Right lobe of liver (tissue), 6 donors: ENCODE data around the gene COX19. TPM values are rescaled to one million over a fixed set of nuclear protein-coding genes. Genes with fewer than 3 reads are reported as not detected.
A peak's percentile ranks its signal among the peaks of the same experiment; 100 is the strongest.

ENCODE experiments used
- ATAC-seq, 4 donors: fragments of 200-7000 bp; cut with Tn5 transposase; one replicate each; pipeline ENCODE4 v1.9.1; 2020; ENCODE audit warnings: mild to moderate bottlenecking in 4 of 4, moderate library complexity in 4 of 4
- DNase-seq, 3 donors: peaks; one replicate each; pipeline ENCODE4 v3.0.0-alpha.2; 2020
- H3K27ac ChIP-seq, 3 donors: fragments of 200-600 bp; one replicate each; pipeline ENCODE4 v1.8.0; 2022
- H3K27me3 ChIP-seq, 2 donors: fragments of 200-600 bp; one replicate each; pipeline ENCODE4 v1.8.0; 2022
- H3K36me3 ChIP-seq, 4 donors: fragments of 200-600 bp; sonication (generic) in 1 of 4; one replicate each; pipeline versions ENCODE4 v1.5.1 to v1.8.0; 2017 to 2022; ENCODE audit warnings: control low read depth in 1 of 4
- H3K4me1 ChIP-seq, 4 donors: fragments of 200-600 bp; sonication (generic) in 1 of 4; one replicate each; pipeline versions ENCODE4 v1.5.1 to v1.8.0; 2017 to 2022; ENCODE audit warnings: control low read depth in 1 of 4
- H3K4me3 ChIP-seq, 3 donors: fragments of 200-600 bp; one replicate each; pipeline ENCODE4 v1.8.0; 2022
- H3K9me3 ChIP-seq, 4 donors: fragments of 200-600 bp; sonication (generic) in 1 of 4; one replicate each; pipeline versions ENCODE4 v1.5.1 to v1.8.0; 2017 to 2022; ENCODE audit warnings: control low read depth in 1 of 4
- POLR2A ChIP-seq: fragments of 450-650 bp; IDR thresholded peaks from one replicate; pipeline ENCODE4 v1.6.1; 2017; ENCODE audit warnings: antibody characterized with exemption, mild to moderate bottlenecking
- WGBS: methylation state at CpG from one replicate; pipeline ENCODE4 v1.1.6; 2018; ENCODE audit warnings: low coverage, low lambda C conversion rate; ENCODE audit not compliant: insufficient coverage; ENCODE audit errors: missing lambda C conversion rate; 5-methylcytosine and 5-hydroxymethylcytosine counted together
- intact Hi-C, 2 donors: fragments of 100-400 bp; cut with DNase I; formaldehyde crosslinking; loops; one replicate each; pipeline versions ENCODE4 v1.11.2 to v1.14.1; 2022
- total RNA-seq, 6 experiments: library from RNA; depleted of rRNA in 2 of 6; stranded (reverse); fragments of >200 nt in 2 of 6; fragmentation: NEBNext Ultra II Directional in 3 of 6; extraction: Animal tissue kit (Norgen Biotek cat#: 25700) in 3 of 6; gene quantifications; one replicate each; pipeline versions ENCODE4 v1.1.0 to v1.2.4, GENCODE V29; 2016 to 2023
- TF ChIP-seq, protein P1 (sequence below), 4 donors: fragments of 200-600 bp in 3 of 4; fragments of 450-650 bp in 1 of 4; IDR thresholded peaks; one replicate each; pipeline versions ENCODE4 v1.5.1 to v1.8.0; 2016 to 2022; ENCODE audit warnings: antibody characterized with exemption in 4 of 4, mild to moderate bottlenecking in 2 of 4
- donor health status: DM: no; HTN: yes; CAD: no.
- donor health status: DM: no; HTN: no; CAD: no.
- donor health status: DM: no; HTN: no; CAD: no.
- donor health status: DM: no; HTN: yes; CAD: no.
- donor health status: DM: no; HTN: yes; CAD: no.

The COX19 gene
- total RNA-seq, 6 experiments from 2014 or later = 3.2 to 6.5 (median 4.0) TPM

DNA sequence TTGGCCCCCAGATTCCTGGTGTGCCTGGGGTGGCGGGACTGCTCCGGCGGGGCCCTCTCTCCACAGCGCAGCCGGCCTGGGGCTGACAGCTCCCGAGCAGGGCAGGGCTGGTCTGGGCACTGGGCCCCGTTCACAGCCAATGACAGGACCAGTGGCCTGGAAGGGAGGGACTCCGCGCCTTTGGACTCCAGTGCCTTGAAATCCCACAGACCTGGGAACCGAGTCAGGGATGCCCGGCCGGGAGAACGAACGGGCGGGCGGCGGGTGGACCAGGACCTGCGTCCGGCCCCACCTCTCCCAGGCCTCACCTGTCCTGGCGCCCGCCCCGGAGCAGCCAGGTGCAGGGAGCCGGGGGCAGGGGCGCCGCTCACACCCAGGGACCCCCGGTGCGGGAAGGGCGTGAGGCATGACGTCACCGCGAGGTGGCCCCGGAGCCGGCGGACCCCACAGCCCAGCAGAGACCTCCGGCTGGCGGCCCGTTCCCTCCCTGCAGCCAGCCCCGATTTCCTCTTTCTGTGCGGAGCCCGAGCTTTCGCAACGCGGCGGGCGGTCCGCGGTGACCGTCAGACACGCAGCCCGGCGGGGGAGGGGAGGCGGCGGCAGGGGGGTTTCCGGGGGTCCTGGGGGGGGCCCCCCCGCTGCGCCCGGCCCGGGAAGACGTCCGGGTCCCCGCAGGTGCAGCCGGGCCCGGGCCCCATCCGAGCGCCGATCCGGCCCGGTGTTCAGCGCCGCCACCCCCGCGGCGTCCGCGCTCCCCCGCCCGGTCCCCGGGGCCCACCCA, 21.6 kb downstream of the COX19 start:
- peaks cover 0 to 9% (median 0%) of the 10 kb centered on the region in 4 donors for H3K4me1 ChIP-seq
- peak; percentile 65 to 77 (median 71) for DNase-seq
- TF ChIP-seq POLR2A = no peak
- TF ChIP-seq, protein P1, sequence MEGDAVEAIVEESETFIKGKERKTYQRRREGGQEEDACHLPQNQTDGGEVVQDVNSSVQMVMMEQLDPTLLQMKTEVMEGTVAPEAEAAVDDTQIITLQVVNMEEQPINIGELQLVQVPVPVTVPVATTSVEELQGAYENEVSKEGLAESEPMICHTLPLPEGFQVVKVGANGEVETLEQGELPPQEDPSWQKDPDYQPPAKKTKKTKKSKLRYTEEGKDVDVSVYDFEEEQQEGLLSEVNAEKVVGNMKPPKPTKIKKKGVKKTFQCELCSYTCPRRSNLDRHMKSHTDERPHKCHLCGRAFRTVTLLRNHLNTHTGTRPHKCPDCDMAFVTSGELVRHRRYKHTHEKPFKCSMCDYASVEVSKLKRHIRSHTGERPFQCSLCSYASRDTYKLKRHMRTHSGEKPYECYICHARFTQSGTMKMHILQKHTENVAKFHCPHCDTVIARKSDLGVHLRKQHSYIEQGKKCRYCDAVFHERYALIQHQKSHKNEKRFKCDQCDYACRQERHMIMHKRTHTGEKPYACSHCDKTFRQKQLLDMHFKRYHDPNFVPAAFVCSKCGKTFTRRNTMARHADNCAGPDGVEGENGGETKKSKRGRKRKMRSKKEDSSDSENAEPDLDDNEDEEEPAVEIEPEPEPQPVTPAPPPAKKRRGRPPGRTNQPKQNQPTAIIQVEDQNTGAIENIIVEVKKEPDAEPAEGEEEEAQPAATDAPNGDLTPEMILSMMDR (IDR thresholded peaks at IDR 0.05) = no peak
- no peaks in the 10 kb centered on the region for H3K36me3 ChIP-seq
- 0% methylated on average over 2 of the region's 78 CpGs for WGBS
- peak; percentile 54 to 66 (median 64) for ATAC-seq
- H3K4me3 ChIP-seq = peak overlapping the region; percentile 38 to 48 (median 40)
- peak overlapping the region in 2 of 3 donors; percentile 36 to 53 for H3K27ac ChIP-seq
- intact Hi-C loops = no loop called here
- H3K27me3 ChIP-seq = peaks cover 0 to 3% of the 10 kb centered on the region in 2 donors
- no peaks in the 10 kb centered on the region for H3K9me3 ChIP-seq

- Histone ChIP-seq H3K9me3 (no peaks in the 10 kb centered on the region), H3K4me1 (peaks cover 0 to 9% (median 0%) of the 10 kb centered on the region in 4 donors), H3K4me3 (peak overlapping the region in 1 of 3 donors; percentile 48), H3K27ac (no peak overlapping the region), H3K36me3 (no peaks in the 10 kb centered on the region), H3K27me3 (peaks cover 0 to 3% of the 10 kb centered on the region in 2 donors)
- intact Hi-C loops = no loop called here
- TF ChIP-seq, protein P1 (IDR thresholded peaks at IDR 0.05) = no peak
- no peak for TF ChIP-seq POLR2A
- DNase-seq (peak; percentile 14 to 51 (median 44)), ATAC-seq (no peak)
- no CpG with 5 or more reads among the region's 20 CpGs for WGBS
Measured at GRCh38 chr7:952548-953441, 22.6 kb downstream of the COX19 start.

GRCh38 chr7:951881-952547, 23.3 kb downstream of the COX19 start:
- Histone ChIP-seq H3K27me3 (peaks cover 0 to 3% of the 10 kb centered on the region in 2 donors), H3K4me1 (peaks cover 0 to 9% (median 0%) of the 10 kb centered on the region in 4 donors), H3K4me3 (no peak overlapping the region), H3K36me3 (no peaks in the 10 kb centered on the region), H3K9me3 (no peaks in the 10 kb centered on the region), H3K27ac (no peak overlapping the region)
- no peak for TF ChIP-seq POLR2A
- TF ChIP-seq, protein P1 (IDR thresholded peaks at IDR 0.05) = no peak
- no peak for ATAC-seq
- 87% methylated on average over 6 of the region's 21 CpGs for WGBS
- intact Hi-C loops = no loop called here
- DNase-seq = peak; percentile 17 to 52 (median 42)
